Thymus (tissue), 11 donors: ENCODE results near the gene NOP56. TPM values are rescaled to one million over a fixed set of nuclear protein-coding genes. Genes with fewer than 3 reads are reported as not detected.
A peak's percentile ranks its signal among the peaks of the same experiment; 100 is the strongest.

Experiments used
- DNase-seq, 9 donors: peaks; one replicate each; pipeline ENCODE4 v3.0.0-alpha.2; 2013; ENCODE audit warnings: low spot score in 9 of 9, low read depth in 6 of 9, missing footprints in 1 of 9
- H3K27ac ChIP-seq, 2 donors: one replicate each; pipeline ENCODE4 v1.5.1; 2013; ENCODE audit warnings: control low read depth in 1 of 2, low read depth in 1 of 2, low read length in 1 of 2, mild to moderate bottlenecking in 1 of 2, moderate library complexity in 1 of 2
- H3K27me3 ChIP-seq, 2 donors: one replicate each; pipeline ENCODE4 v1.5.1; 2013; ENCODE audit warnings: low read length in 1 of 2; ENCODE audit not compliant: control insufficient read depth in 2 of 2, insufficient read depth in 1 of 2
- H3K36me3 ChIP-seq, 2 donors: one replicate each; pipeline ENCODE4 v1.5.1; 2013; ENCODE audit warnings: low read length in 1 of 2, mild to moderate bottlenecking in 1 of 2, moderate library complexity in 1 of 2; ENCODE audit not compliant: control insufficient read depth in 2 of 2, insufficient read depth in 2 of 2
- H3K4me1 ChIP-seq, 2 donors: one replicate each; pipeline ENCODE4 v1.5.1; 2013; ENCODE audit warnings: low read length in 2 of 2; ENCODE audit not compliant: control insufficient read depth in 2 of 2, insufficient read depth in 2 of 2
- H3K4me3 ChIP-seq, 2 donors: one replicate each; pipeline ENCODE4 v1.5.1; 2013; ENCODE audit warnings: low read length in 2 of 2, control low read depth in 1 of 2, mild to moderate bottlenecking in 1 of 2
- H3K9me3 ChIP-seq, 2 donors: one replicate each; pipeline ENCODE4 v1.5.1; 2013; ENCODE audit warnings: low read length in 1 of 2, mild to moderate bottlenecking in 1 of 2; ENCODE audit not compliant: control insufficient read depth in 2 of 2, insufficient read depth in 1 of 2
- WGBS: extraction: QIAGEN DNeasy Blood & Tissue Kit; methylation state at CpG from one replicate; pipeline ENCODE4 v1.1.7; 2013; 5-methylcytosine and 5-hydroxymethylcytosine counted together
- polyA plus RNA-seq: library from polyadenylated mRNA; stranded (reverse); fragments of 200-250 nt; gene quantifications from one replicate; pipeline ENCODE4 v1.2.3, GENCODE V29; 2013
- total RNA-seq: library from RNA; stranded (reverse); fragments of 120-200 nt; gene quantifications from one replicate; pipeline ENCODE4 v1.2.4, GENCODE V29; 2013
- donor health status: healthy.

Gene NOP56
- total and polyA plus RNA-seq, 2 donors, result 152 to 236 TPM

DNA sequence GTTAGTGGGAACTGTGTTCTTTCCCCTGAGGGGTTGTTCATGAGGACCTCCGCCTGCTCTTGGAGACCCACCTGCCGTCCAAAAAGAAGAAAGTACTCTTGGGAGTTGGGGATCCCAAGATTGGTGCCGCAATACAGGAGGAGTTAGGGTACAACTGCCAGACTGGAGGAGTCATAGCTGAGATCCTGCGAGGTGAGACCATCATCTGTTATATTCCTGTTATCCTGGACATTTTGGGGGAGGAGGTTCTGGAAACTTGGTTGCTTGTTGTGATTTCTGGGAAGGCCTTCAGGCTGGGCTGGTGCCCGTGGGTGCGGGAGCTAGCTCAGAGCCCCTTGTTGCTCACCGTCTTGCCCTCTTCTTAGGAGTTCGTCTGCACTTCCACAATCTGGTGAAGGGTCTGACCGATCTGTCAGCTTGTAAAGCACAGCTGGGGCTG lies 2.0 kb downstream of the NOP56 start:
- no peaks in the 10 kb centered on the region for H3K9me3 ChIP-seq
- no peaks in the 10 kb centered on the region for H3K27me3 ChIP-seq
- 95% methylated on average over 9 of the region's 9 CpGs for WGBS
- H3K27ac ChIP-seq, result no peak overlapping the region
- H3K4me3 ChIP-seq, result peak overlapping the region in 1 of 2 donors; percentile 72
- no peak for DNase-seq
- H3K36me3 ChIP-seq, result peaks cover 55 to 57% of the 10 kb centered on the region in 2 donors
- H3K4me1 ChIP-seq, result peaks cover 15 to 19% of the 10 kb centered on the region in 2 donors

GRCh38 chr20:2654831-2655230 lies 2.4 kb downstream of the NOP56 start:
- no peak overlapping the region for H3K27ac ChIP-seq
- WGBS, result 98% methylated on average over 3 of the region's 3 CpGs
- H3K4me3 ChIP-seq, result no peak overlapping the region
- DNase-seq, result no peak
- peaks cover 15 to 19% of the 10 kb centered on the region in 2 donors for H3K4me1 ChIP-seq
- peaks cover 59 to 61% of the 10 kb centered on the region in 2 donors for H3K36me3 ChIP-seq
- no peaks in the 10 kb centered on the region for H3K27me3 ChIP-seq
- H3K9me3 ChIP-seq, result no peaks in the 10 kb centered on the region

- H3K4me1 ChIP-seq, result peaks cover 15 to 19% of the 10 kb centered on the region in 2 donors
- WGBS, result 96% methylated on average over 17 of the region's 17 CpGs
- H3K36me3 ChIP-seq, result peaks cover 66 to 68% of the 10 kb centered on the region in 2 donors
- no peaks in the 10 kb centered on the region for H3K9me3 ChIP-seq
- H3K27ac ChIP-seq, result peak overlapping the region in 1 of 2 donors; percentile 8
- no peak overlapping the region for H3K4me3 ChIP-seq
- DNase-seq, result no peak
- no peaks in the 10 kb centered on the region for H3K27me3 ChIP-seq
Measured at GRCh38 chr20:2655331-2656116, 3.1 kb downstream of the NOP56 start.

DNA sequence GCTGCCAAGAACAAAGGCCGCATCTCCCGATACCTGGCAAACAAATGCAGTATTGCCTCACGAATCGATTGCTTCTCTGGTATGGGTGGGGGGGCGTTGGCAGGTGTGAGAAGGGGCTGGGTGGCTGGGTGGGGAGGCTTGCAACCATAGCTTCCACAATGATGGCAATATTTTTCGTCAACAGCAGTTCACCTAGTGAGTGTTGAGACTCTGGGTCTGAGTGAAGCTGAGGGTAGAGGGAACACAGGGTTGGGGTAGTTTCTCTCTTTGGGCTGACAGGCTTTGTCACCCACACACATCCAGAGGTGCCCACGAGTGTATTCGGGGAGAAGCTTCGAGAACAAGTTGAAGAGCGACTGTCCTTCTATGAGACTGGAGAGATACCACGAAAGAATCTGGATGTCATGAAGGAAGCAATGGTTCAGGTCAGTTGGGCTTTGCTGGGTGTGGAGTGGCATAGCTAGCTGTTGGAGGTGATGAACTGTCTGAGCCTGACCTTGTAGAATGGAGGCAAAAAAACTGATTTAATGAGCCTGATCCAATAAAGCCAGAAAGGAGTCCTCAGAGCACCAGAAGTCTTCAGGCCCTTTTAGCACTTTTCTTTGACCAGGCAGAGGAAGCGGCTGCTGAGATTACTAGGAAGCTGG lies 4.2 kb downstream of the NOP56 start:
- no peak overlapping the region for H3K27ac ChIP-seq
- no peak for DNase-seq
- 98% methylated on average over 12 of the region's 12 CpGs for WGBS
- peaks cover 15 to 17% of the 10 kb centered on the region in 2 donors for H3K4me1 ChIP-seq
- no peaks in the 10 kb centered on the region for H3K27me3 ChIP-seq
- no peak overlapping the region for H3K4me3 ChIP-seq
- peaks cover 73 to 75% of the 10 kb centered on the region in 2 donors for H3K36me3 ChIP-seq
- H3K9me3 ChIP-seq, result no peaks in the 10 kb centered on the region

- Histone ChIP-seq H3K36me3 (peaks cover 73 to 80% of the 10 kb centered on the region in 2 donors), H3K4me3 (no peak overlapping the region), H3K9me3 (no peaks in the 10 kb centered on the region), H3K27ac (no peak overlapping the region), H3K27me3 (no peaks in the 10 kb centered on the region), H3K4me1 (peaks cover 15 to 17% of the 10 kb centered on the region in 2 donors)
- WGBS, result 92% methylated on average over 5 of the region's 5 CpGs
- DNase-seq, result no peak
Measured at GRCh38 chr20:2657241-2657640, 4.8 kb downstream of the NOP56 start.

DNA sequence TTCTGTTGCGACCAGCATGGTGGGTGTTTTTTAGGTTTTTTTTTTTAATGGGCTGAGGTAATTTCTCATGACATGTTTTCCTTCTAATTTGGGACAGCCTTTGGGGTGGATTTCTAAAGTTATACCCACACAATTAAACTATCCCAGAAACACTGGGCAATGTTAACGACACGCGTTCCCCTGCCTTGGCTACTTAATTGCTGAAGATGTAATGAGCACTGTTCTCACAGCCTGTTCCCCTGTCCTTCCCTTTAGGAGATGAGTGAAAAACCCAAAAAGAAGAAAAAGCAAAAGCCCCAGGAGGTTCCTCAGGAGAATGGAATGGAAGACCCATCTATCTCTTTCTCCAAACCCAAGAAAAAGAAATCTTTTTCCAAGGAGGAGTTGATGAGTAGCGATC lies 5.2 kb downstream of the NOP56 start:
- Histone ChIP-seq H3K4me3 (no peak overlapping the region), H3K27ac (no peak overlapping the region), H3K36me3 (peaks cover 73 to 80% of the 10 kb centered on the region in 2 donors), H3K9me3 (no peaks in the 10 kb centered on the region), H3K4me1 (peaks cover 15 to 17% of the 10 kb centered on the region in 2 donors), H3K27me3 (no peaks in the 10 kb centered on the region)
- 98% methylated on average over 5 of the region's 5 CpGs for WGBS
- DNase-seq, result no peak

DNA sequence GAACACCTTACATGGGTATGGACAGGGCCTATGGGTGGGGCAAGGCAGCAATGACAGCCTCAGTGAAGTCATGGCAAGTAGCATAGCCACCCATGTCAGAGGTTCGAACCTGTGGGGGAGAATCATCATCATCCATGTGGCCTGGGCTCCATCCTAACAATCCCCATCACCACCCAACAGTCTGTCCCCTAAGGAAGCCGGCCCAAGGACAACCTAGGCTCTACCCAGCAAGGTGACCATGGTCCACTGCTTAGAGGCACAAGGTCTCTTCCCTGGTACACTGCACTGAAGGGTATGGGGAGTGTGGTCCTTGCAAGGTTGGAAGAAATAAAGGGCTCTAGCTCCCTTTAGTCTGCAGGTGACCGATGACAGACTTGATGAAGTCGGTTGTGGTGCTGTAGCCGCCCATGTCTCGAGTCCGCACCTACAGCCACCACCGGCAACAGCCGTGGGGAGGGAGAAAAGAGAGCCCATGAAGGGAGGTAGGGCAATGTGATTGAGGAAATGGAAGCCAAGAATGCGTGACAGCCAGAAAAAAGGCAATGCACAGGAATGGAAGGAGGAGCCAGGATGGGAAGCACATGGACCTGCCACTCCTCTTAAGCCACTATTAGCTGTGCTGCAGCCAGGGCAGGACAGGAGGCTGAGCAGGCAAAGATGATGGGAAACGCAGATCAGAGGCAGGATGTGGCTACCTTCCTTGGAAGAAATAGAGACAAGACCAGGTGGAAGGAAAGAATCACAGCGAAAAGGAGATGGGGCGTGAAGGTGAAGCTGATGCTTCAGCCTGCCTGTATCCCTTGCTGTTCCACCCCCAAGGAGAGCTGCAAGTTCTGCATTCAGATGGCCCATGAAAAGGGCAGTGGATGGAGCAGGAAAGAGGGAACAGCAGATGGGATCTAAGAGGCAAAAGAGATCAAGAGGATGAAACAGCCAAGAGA lies 6.3 kb downstream of the NOP56 start:
- Histone ChIP-seq H3K36me3 (peaks cover 73 to 78% of the 10 kb centered on the region in 2 donors), H3K27me3 (no peaks in the 10 kb centered on the region), H3K9me3 (no peaks in the 10 kb centered on the region), H3K27ac (no peak overlapping the region), H3K4me1 (peaks cover 15 to 16% of the 10 kb centered on the region in 2 donors), H3K4me3 (no peak overlapping the region)
- WGBS, result 93% methylated on average over 13 of the region's 13 CpGs
- DNase-seq, result no peak

DNA sequence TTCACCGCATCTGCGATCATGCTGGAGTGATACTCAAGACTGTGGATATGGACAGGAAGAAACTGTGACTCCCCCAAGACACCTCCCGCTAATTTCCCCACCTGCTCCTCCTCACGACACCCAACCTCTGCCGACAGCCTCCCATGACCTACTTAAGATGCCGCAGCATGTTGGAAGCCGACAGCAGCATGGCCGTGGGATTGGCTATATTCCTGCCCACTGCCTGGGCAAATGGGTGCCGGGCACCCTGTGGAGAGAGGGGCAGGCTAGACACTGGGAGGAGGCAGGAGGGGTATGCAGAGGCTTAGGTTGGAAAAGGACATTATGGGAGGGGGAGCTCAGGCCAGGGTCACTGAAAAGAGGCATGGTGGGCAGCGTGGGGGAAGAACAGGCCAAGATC lies 7.1 kb downstream of the NOP56 start:
- Histone ChIP-seq H3K27me3 (no peaks in the 10 kb centered on the region), H3K27ac (no peak overlapping the region), H3K9me3 (no peaks in the 10 kb centered on the region), H3K4me3 (no peak overlapping the region), H3K36me3 (peaks cover 66 to 70% of the 10 kb centered on the region in 2 donors), H3K4me1 (peaks cover 11% of the 10 kb centered on the region in 2 donors)
- DNase-seq, result no peak
- WGBS, result 98% methylated on average over 10 of the region's 10 CpGs
